Activated gamma-delta T cell (primary cell): ENCODE data around the gene BMPR1A.
"Not testable (repeated sequence)": the region's sequence is repeated elsewhere in the genome, so short reads cannot be mapped to it uniquely, and the experiment has no call there.

Experiments
- DNase-seq: peaks from one replicate; lab custom pipeline; 2025; lab: John Stamatoyannopoulos, UW

BMPR1A gene

DNA sequence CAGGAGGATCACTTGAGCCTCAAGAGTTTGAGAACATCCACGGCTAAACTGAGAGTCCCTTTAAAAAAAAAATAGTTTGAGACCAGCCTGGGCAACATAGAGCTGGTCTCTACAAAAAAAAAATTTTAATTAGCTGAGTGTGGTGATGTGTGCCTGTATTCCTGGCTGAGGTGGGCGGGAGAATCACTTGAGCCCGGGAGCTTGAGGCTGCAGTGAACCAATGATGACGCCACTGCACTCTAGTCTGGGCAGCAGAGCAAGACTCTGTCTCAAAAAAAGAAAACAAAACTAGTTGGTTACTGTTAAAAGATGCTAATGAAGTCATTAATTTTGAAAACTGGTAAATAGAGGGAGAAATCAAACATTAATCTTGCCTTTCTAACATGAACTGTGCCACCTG, 124.6 kb downstream of the BMPR1A start:
- DNase-seq = no peak

GRCh38 chr10:86888585-86889381, 132.4 kb downstream of the BMPR1A start:
- DNase-seq = no peak

DNA sequence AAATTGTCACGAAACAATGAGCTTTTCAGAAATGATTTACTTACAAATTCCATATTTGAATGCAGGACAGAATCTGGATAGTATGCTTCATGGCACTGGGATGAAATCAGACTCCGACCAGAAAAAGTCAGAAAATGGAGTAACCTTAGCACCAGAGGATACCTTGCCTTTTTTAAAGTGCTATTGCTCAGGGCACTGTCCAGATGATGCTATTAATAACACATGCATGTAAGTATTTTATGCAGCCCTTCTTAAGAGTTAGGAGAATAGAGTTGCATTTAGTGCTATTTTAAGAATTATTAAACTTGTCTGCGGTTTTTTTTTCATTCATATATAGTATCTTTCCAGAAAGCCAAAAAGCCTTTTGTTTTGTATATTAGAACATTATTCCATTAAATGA, 133.6 kb downstream of the BMPR1A start:
- DNase-seq = no peak

- no peak for DNase-seq
Observed at GRCh38 chr10:86898511-86898910, 142.1 kb downstream of the BMPR1A start.

- no peak for DNase-seq
Observed at GRCh38 chr10:86899132-86899531, 142.7 kb downstream of the BMPR1A start.

GRCh38 chr10:86899670-86900276, 143.4 kb downstream of the BMPR1A start:
- DNase-seq = no peak

- DNase-seq = no peak
Observed at GRCh38 chr10:86900955-86901354, 144.5 kb downstream of the BMPR1A start.

- no peak for DNase-seq
Observed at GRCh38 chr10:86904600-86904999, 148.2 kb downstream of the BMPR1A start.

DNA sequence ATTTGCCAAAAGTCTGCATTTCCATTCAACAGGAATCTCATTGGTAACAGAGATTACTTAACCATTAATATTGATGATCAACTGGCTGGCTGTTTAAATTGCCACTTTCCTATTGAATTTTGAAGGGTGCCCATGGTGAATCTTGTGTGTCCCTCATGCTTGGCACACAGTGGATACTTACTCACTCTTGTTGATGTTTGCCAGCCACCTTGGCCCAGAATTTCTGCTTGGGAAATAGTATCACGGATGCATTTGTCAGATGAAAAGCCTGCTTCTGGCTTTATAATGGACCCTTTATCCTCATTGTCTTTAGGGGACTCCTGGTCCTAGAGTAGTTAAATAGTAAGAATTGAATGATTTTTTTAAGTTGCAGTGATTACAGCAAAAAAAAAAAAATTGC, 149.0 kb downstream of the BMPR1A start:
- DNase-seq = no peak

GRCh38 chr10:86914734-86915133, 158.3 kb downstream of the BMPR1A start:
- DNase-seq = no peak

- DNase-seq = no peak
Observed at GRCh38 chr10:86918022-86918471, 161.6 kb downstream of the BMPR1A start.

DNA sequence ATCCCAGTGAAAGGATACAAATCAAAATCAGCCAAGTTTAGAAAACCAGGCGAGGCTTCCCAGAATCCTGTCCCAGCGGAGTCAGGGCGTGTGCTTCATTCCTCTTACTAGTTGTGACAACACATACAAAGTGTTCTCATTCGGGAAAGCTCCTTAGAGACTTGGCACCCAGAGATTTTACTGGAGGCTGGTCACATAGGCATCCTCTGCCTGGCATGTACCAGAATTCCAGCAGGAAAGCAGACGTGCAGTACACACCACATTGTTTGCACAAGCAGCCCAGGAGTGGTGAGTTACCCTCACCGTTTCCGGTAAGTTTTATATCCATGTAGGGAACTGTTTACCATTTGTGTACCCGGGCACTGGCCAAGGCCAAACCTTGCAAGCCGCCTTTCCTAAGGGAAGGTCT, 166.1 kb downstream of the BMPR1A start:
- DNase-seq = no peak

GRCh38 chr10:86929468-86930380, 173.3 kb downstream of the BMPR1A start:
- DNase-seq = no peak

DNA sequence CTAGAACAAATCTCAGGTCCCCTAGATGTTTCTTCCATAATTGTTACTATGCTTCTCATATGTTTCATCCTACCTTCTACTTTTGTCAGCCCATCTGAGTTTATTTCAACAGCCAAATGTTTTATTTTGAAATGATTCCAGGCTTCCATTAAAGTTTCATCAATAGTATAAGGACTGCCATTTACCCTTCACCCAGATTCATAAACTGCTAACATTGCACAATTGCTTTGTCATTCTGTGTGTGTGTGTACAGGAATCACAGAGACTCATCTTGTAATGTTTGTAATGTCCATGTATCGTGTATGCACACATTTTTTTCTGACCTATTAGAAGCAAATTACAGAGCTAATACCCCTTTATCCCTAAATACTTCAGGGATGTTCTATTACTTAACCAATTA, 175.5 kb downstream of the BMPR1A start:
- no peak for DNase-seq

DNA sequence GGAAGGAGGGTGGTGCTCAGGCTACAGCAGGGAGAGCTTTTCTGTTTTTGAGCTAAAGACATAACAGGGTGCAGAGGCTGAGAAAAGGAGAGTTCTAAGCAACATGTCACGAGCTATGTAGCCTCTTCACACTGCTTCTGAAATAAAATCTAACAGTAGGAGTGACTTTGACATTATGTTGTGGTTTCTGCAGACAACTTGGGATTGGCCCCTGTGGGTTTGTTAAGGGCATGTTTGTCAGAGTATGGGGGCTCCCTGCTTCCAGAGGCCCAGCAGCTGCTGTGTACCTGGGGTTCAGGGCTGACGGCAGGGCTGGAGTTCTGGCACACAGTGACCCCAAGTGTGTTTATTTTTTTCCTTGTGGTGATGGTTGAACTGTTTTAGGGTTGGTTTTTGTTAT, 176.3 kb downstream of the BMPR1A start:
- DNase-seq = no peak

GRCh38 chr10:86934162-86934711, 177.8 kb downstream of the BMPR1A start:
- not testable (repeated sequence) for DNase-seq

GRCh38 chr10:86936661-86937501, 180.5 kb downstream of the BMPR1A start:
- no peak for DNase-seq

DNA sequence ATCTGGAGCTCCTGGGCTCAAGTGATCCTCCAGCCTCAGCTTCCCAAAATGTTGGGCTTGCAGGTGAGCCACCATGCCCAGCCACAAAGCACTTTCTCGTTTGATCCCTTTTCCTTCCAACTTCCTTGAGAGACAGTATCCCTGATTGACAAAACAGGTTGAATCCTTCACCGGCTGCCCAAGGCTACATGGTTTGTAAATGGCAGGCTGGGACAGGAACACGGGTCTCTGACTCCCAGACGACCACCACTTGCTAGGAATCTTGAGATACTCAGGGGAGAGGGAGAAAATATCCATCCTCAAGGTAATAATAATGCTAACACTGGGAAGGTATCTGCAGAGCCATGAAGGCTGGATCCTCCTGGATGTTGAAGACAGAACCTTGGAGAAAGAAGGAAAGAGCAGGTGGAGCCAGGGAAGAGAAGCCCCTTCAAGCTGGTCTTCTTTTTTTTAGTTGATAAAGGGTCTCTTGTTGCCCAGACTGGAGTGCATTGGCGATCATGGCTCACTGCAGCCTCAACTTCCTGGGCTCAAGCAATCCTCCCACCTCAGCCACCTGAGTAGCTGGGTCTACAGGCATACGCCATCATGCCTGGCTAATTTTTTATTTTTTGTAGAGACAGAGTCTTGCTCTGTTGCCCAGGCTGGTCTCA, 181.2 kb downstream of the BMPR1A start:
- no peak for DNase-seq

DNA sequence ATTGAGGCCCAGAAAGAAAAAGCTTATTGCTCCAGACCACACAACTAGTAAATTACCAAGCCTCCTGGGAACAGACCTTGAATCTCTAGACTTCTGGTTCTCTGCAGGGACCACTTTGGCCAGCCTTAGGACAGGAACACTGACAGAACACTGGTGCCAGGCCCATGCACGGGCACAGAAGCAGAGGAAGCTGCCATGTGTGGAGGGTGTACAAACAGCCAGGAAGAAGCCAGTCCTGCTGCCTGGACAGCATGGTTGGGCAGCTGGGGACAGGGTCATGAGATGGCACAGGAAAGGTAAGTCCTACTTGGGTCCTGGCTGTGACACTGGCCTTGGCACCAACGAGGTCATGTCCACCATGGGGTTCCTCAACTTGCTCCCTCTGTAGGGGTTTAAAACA, 181.8 kb downstream of the BMPR1A start:
- DNase-seq = no peak

GRCh38 chr10:86940076-86940475, 183.7 kb downstream of the BMPR1A start:
- DNase-seq = not testable (repeated sequence)

DNA sequence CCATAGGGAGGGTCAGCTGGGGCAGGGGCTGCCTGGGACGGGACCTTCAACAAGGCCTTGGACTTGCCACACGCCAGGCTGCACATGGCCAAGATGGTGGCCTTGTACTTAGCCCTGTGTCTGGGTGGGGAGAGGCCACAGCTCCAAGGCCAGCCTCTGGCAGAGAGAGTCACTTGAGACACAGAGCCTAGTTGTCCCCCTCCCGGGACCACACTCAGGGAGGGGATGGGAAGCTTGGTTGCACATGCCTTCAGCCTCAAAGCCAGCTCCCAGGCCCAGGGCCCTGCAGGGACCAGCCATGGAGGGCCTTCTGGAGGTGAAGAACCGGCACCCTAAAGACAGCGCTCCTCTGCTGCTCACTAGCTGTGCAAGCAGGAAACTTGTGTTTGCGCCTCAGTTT, 184.3 kb downstream of the BMPR1A start:
- DNase-seq = no peak
